GM10266 (cell line): ENCODE results near the gene S1PR2.

ENCODE experiments used
- DNase-seq: peaks from one replicate; pipeline ENCODE4 v3.0.0; 2012; ENCODE audit errors: extremely low spot score
- CTCF ChIP-seq: IDR thresholded peaks from 2 replicates; pipeline ENCODE4 v1.5.1; 2012; ENCODE audit warnings: mild to moderate bottlenecking, low read depth; ENCODE audit not compliant: control insufficient read depth, insufficient read depth; ENCODE audit errors: missing control alignments

Gene S1PR2

GRCh38 chr19:10222201-10222890 is 8.8 kb downstream of the S1PR2 start:
- DNase-seq: no peak
- TF ChIP-seq CTCF: no peak

DNA sequence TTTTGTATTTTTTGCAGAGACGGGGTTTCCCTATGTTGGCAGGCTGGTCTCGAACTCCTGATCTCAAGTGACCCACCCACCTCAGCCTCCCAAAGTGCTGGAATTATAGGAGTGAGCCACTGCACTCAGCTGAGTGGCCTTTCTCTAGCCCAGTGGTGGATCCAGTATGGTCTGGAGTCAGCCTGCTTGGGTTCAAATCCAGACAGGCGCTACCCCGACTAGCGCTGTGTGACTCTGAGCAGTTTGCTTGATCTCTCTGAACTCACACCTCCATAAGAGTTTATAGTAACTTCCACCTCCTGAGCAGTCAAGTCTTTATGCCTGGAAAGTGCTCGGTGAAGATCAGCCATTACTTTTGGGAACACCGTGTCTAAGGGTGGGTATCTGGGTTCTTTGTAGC is 10.4 kb downstream of the S1PR2 start:
- no peak for TF ChIP-seq CTCF
- DNase-seq: no peak

DNA sequence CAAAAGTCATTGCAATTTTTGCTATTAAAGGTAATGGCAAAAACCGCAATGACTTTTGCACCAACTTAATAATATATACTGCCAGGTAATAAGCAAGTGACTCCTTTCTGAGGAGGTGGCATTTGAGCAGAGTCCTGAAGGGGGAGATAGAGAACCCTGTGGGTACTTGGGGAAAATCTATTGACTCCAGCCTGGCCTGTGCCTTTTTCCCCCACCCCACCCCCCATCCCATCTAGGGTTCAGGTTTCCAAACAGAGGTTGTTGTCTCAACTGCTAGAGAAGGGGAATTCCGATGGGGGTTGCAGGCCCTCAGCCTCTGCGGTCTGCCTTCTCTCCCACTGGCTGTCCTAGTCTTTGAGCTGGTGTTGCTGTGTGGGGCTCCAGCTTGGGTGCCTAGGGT is 11.5 kb downstream of the S1PR2 start:
- peak; percentile 57 for TF ChIP-seq CTCF
- peak; percentile 82 for DNase-seq

- TF ChIP-seq CTCF: no peak
- no peak for DNase-seq
Measured at GRCh38 chr19:10217085-10217484, 14.0 kb downstream of the S1PR2 start.

DNA sequence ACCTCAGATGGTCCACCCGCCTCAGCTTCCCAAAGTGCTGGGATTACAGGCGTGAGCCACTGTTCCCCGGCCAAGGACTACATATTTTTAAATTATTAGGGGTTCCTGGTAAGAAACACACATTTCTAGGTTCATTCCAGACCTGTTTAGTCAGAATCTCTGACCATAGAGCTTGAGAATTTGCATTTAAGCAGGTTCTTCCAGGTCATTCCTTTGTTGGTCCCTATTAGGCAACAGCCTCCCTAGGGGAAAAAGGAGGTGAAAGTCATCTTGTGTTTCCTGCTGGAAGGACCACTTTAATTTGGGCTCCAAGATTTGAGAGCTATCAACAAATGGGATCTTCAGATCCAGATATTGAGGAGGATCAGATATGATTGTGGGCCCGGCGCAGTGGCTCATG is 16.3 kb downstream of the S1PR2 start:
- no peak for DNase-seq
- no peak for TF ChIP-seq CTCF

DNA sequence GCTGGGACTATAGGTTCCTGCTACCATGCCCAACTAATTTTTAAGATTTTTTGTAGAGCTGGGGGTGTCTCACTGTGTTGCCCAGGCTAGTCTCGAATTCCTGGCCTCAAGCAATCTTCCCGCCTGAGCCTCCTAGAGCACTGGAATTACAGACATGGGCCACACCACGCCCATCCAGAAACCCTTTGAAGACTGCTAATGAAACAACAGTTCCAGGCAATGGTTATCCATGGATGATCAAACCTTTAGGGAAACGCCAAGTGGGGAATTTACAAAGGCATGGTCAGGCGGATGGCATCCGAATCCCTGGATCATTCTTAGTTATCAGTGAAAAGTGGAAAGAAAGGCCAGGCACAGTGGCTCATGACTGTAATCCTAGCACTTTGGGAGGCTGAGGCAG is 19.4 kb downstream of the S1PR2 start:
- no peak for DNase-seq
- no peak for TF ChIP-seq CTCF

DNA sequence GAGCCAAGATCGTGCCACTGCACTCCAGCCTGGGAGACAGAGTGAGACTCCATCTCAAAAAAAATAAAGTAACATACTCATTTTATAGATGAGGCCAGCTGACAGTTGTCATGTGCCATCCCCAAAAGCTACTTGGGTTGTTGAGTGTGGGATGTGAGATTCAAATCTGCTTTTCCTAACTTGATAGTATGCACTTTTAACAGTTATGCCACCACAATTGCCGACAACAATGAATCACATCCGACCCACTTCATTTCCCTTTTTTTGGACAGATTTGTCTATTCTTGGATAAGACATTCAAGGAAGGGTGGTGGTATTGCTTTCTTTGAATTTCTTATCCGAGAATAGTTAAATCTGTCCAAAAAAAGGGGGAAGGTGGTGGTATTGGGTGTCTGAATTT is 20.1 kb downstream of the S1PR2 start:
- DNase-seq: no peak
- TF ChIP-seq CTCF: no peak
